SU-DHL-6 (cell line): ENCODE results near the gene LIMCH1.

ENCODE experiments used
- H2AFZ ChIP-seq: fragments of 200-600 bp; sonication (generic); 2 replicates; pipeline ENCODE4 v1.6.1; 2014; ENCODE audit warnings: low read depth, mild to moderate bottlenecking, moderate library complexity, mixed read lengths, antibody characterized with exemption, low read length; ENCODE audit not compliant: severe bottlenecking
- H3F3A ChIP-seq: fragments of 200-600 bp; shearing (Covaris generic); 2 replicates; pipeline ENCODE4 v1.6.0; 2016; ENCODE audit warnings: antibody characterized with exemption, mild to moderate bottlenecking; ENCODE audit not compliant: insufficient read depth
- H3K27ac ChIP-seq: fragments of 200-600 bp; sonication (generic); 2 replicates; pipeline ENCODE4 v1.5.1; 2016; ENCODE audit warnings: low read depth, mild to moderate bottlenecking, low read length, moderate library complexity, mixed read lengths
- H3K27me3 ChIP-seq: fragments of 200-600 bp; sonication (generic), shearing (Covaris generic); 2 replicates; pipeline ENCODE4 v1.6.0; 2014; ENCODE audit warnings: mild to moderate bottlenecking, low read length
- H3K36me3 ChIP-seq: fragments of 200-600 bp; sonication (generic); 2 replicates; pipeline ENCODE4 v1.6.1; 2014; ENCODE audit warnings: mild to moderate bottlenecking, low read length, mixed read lengths
- H3K4me2 ChIP-seq: fragments of 300-600, 200-600 bp; shearing (Covaris generic), sonication (generic); 2 replicates; pipeline ENCODE4 v1.6.0; 2014; ENCODE audit warnings: low read length, low read depth, mild to moderate bottlenecking; ENCODE audit not compliant: poor library complexity, severe bottlenecking
- H3K4me3 ChIP-seq: fragments of 200-600 bp; sonication (generic); 2 replicates; pipeline ENCODE4 v1.5.1; 2014; ENCODE audit warnings: antibody characterized with exemption, low read length, mild to moderate bottlenecking, mixed read lengths; ENCODE audit not compliant: insufficient read depth, poor library complexity, severe bottlenecking
- H3K79me2 ChIP-seq: fragments of 200-600 bp; sonication (generic); 2 replicates; pipeline ENCODE4 v1.6.1; 2014; ENCODE audit warnings: mild to moderate bottlenecking, low read length, moderate library complexity; ENCODE audit not compliant: insufficient read depth
- H3K9ac ChIP-seq: fragments of 200-600 bp; sonication (generic); 2 replicates; pipeline ENCODE4 v1.7.0; 2014; ENCODE audit warnings: mild to moderate bottlenecking, low read length
- H3K9me2 ChIP-seq: fragments of 200-600 bp; sonication (generic); replicated peaks from 2 replicates; pipeline ENCODE4 v1.6.1; 2014; ENCODE audit warnings: low read length; ENCODE audit not compliant: insufficient read depth
- H3K9me3 ChIP-seq: fragments of 200-600 bp; sonication (generic); 2 replicates; pipeline ENCODE4 v1.6.1; 2014; ENCODE audit warnings: low read length, mixed read lengths; ENCODE audit not compliant: insufficient read depth
- H4K20me1 ChIP-seq: fragments of 200-600 bp; sonication (generic); 2 replicates; pipeline ENCODE4 v1.6.1; 2014; ENCODE audit warnings: low read depth, mild to moderate bottlenecking, antibody characterized with exemption, low read length, moderate library complexity, mixed read lengths
- CTCF ChIP-seq: fragments of 200-600 bp; sonication (generic); IDR thresholded peaks from one replicate; pipeline ENCODE4 v1.5.1; 2017; ENCODE audit warnings: antibody characterized with exemption, mild to moderate bottlenecking, low read length, moderate library complexity; ENCODE audit not compliant: insufficient read depth, poor library complexity, severe bottlenecking
- EZH2phosphoT487 ChIP-seq: fragments of 200-600 bp; sonication (generic), shearing (Covaris generic); conservative IDR thresholded peaks from 2 replicates; pipeline ENCODE4 v1.6.1; 2018; ENCODE audit warnings: mild to moderate bottlenecking, antibody characterized with exemption, low read length, moderate library complexity, mixed read lengths

The LIMCH1 gene

DNA sequence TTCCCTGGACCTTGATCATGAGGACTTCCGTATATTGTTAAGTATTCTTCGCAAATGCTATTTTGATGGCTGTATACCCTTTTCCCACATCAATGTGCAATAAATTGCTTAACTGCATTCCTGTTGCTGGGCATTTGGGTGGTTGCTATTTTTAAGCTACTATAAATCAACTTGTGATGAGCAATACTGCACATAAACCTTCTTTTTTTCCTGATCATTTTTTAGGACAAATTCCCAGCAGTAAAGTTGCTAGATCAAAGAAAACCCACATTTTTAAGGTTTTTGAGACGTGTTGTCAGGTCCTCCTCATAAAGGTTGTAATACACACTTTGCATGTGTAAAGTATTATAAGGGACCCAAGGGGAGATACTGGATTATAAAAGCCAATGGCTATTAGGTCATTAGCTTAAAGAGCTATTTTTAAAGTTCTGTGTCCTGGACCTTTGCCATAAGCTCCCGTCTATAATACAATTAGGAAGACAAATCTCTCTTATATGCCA, 35.6 kb downstream of the LIMCH1 start:
- Histone ChIP-seq H2AFZ (no peak overlapping the region), H3K4me2 (no peak overlapping the region), H3K27me3 (no peaks in the 10 kb centered on the region), H3K9me2 (no peaks in the 10 kb centered on the region), H3K9ac (no peak overlapping the region), H3K36me3 (no peaks in the 10 kb centered on the region), H3F3A (no peaks in the 10 kb centered on the region), H3K9me3 (no peaks in the 10 kb centered on the region), H3K27ac (no peak overlapping the region), H4K20me1 (no peaks in the 10 kb centered on the region), H3K79me2 (no peaks in the 10 kb centered on the region), H3K4me3 (no peak overlapping the region)
- no peak for TF ChIP-seq EZH2phosphoT487
- no peak for TF ChIP-seq CTCF

DNA sequence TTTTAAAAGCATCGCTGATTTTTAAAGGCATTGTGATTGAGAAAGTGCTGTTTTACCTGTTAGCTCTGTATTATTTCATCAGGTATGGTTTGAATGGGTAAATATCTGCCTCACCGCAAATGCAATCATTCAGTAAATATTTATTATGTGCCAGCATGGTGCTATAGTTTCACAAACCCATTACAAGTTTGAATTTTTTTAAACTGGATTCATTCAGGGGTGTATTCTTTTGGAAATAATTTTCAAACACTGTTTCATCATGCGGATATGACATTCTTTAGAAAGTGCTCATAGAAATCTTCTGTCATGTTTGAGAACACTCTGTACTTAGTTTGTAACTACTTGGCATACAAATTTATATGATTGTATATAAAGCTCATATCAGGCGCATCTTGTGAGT, 37.2 kb downstream of the LIMCH1 start:
- no peaks in the 10 kb centered on the region for H3K79me2 ChIP-seq
- H4K20me1 ChIP-seq, result no peaks in the 10 kb centered on the region
- TF ChIP-seq CTCF, result no peak
- TF ChIP-seq EZH2phosphoT487, result no peak
- no peaks in the 10 kb centered on the region for H3K36me3 ChIP-seq
- no peaks in the 10 kb centered on the region for H3K27me3 ChIP-seq
- no peak overlapping the region for H3K9ac ChIP-seq
- H2AFZ ChIP-seq, result no peak overlapping the region
- no peaks in the 10 kb centered on the region for H3F3A ChIP-seq
- no peaks in the 10 kb centered on the region for H3K9me2 ChIP-seq
- no peak overlapping the region for H3K27ac ChIP-seq
- H3K4me3 ChIP-seq, result no peak overlapping the region
- no peaks in the 10 kb centered on the region for H3K9me3 ChIP-seq
- H3K4me2 ChIP-seq, result no peak overlapping the region

DNA sequence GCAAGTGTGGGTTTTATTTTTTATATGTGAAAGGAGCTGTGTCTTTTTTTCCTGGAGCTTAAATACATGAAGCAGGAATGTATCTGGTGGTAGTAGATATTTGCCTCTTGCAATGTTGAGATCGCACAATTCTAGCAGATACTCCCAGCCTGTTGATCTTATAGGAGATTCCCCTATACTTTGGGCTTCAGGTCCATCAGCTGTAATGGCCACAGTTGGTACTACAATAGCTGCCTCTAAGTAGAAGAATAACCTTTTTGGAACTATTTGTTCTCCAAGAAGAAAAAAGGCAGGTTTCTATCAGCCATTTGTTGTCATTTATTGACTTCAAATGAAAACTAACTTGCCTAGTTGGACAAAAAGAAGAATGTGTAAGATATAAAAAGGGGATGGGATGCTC, 37.7 kb downstream of the LIMCH1 start:
- Histone ChIP-seq H3K9ac (no peak overlapping the region), H3K4me2 (no peak overlapping the region), H4K20me1 (no peaks in the 10 kb centered on the region), H3K79me2 (no peaks in the 10 kb centered on the region), H3K27ac (no peak overlapping the region), H3F3A (no peaks in the 10 kb centered on the region), H3K4me3 (no peak overlapping the region), H3K9me3 (no peaks in the 10 kb centered on the region), H3K9me2 (no peaks in the 10 kb centered on the region), H3K27me3 (no peaks in the 10 kb centered on the region), H2AFZ (no peak overlapping the region), H3K36me3 (no peaks in the 10 kb centered on the region)
- TF ChIP-seq CTCF (no peak), EZH2phosphoT487 (no peak)
